Astrocyte of the cerebellum (primary cell): ENCODE measurements around the gene ADGRA3.

ENCODE experiments used
- DNase-seq: peaks from one replicate; pipeline ENCODE4 v3.0.0-alpha.2; 2011; ENCODE audit warnings: low read depth
- H3K4me3 ChIP-seq: 2 replicates; pipeline ENCODE4 v1.5.1; 2011; ENCODE audit warnings: mild to moderate bottlenecking, low read depth, low read length, moderate library complexity
- in situ Hi-C: cut with HindIII; loops from 2 replicates; pipeline ENCODE4 v1.10.0; 2017; ENCODE audit warnings: low sequenced_read_pairs
- TF ChIP-seq, protein P1 (sequence below): IDR thresholded peaks from 2 replicates; pipeline ENCODE4 v1.5.1; 2012; ENCODE audit warnings: low read length, low read depth, moderate library complexity, mild to moderate bottlenecking; ENCODE audit errors: missing control alignments

ADGRA3 gene

DNA sequence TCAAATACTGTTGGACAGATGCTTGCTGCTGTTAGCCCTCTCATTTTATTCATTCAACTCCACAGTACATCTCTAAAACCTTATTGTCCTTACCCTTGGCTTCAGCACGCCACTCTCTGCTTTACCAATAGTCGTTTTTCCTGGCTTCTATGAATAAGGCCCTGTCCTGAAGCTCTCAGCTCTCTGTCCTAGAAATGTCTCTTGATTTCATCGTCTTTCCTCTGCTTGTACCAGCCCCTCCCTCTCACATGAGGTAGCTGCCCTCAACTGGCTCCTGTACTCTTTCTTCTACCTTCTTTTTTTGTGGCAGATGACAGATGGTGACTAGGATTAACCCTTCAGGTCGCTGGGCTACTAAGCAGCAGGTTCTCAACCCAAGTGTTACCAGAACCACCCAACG is 11.4 kb downstream of the ADGRA3 start:
- no peak for DNase-seq
- H3K4me3 ChIP-seq: no peak overlapping the region
- in situ Hi-C loops: no loop called here
- TF ChIP-seq, protein P1, sequence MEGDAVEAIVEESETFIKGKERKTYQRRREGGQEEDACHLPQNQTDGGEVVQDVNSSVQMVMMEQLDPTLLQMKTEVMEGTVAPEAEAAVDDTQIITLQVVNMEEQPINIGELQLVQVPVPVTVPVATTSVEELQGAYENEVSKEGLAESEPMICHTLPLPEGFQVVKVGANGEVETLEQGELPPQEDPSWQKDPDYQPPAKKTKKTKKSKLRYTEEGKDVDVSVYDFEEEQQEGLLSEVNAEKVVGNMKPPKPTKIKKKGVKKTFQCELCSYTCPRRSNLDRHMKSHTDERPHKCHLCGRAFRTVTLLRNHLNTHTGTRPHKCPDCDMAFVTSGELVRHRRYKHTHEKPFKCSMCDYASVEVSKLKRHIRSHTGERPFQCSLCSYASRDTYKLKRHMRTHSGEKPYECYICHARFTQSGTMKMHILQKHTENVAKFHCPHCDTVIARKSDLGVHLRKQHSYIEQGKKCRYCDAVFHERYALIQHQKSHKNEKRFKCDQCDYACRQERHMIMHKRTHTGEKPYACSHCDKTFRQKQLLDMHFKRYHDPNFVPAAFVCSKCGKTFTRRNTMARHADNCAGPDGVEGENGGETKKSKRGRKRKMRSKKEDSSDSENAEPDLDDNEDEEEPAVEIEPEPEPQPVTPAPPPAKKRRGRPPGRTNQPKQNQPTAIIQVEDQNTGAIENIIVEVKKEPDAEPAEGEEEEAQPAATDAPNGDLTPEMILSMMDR: no peak

DNA sequence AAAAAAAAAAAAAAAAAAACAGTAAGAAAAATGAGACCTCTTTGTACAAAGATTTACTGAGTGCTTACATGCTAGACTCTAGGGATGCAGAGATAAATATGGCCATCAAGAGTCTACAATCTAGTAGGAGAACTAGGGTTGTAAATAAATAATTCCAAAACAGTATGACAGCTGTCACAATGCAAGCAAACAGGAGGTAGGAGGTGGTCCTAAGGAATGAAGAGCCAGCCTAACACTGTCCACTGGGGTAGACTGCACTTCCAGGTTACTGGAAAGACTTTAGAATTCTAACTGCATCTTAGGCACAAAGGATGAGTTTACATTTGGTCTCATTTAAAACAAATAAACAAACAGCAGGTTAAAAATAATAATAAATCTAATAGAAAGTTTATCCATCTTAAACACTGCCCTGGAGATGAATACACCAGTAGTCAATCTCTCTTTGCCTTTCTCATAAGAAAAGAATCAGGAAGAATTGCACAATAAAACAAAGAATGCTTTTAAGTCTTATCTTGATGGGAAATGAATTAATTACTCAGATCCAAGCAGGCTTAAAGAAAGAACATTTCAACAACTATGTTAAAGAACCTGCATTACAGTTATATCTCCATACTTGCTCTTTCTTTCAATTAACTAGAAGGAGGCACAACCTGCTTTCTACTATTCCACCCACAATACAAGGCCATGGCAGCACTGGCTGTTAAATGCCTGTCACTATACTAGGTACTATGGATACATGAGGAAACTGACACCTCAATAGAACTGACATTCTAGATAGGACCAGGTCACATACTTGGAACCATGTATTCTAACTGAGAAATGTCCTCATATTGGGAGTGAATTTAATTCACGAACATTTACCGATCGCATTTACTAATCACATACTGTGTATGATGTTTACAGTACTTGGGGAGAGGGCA is 12.7 kb downstream of the ADGRA3 start:
- H3K4me3 ChIP-seq: no peak overlapping the region
- DNase-seq: no peak
- in situ Hi-C loops: no loop called here
- TF ChIP-seq, protein P1: no peak

DNA sequence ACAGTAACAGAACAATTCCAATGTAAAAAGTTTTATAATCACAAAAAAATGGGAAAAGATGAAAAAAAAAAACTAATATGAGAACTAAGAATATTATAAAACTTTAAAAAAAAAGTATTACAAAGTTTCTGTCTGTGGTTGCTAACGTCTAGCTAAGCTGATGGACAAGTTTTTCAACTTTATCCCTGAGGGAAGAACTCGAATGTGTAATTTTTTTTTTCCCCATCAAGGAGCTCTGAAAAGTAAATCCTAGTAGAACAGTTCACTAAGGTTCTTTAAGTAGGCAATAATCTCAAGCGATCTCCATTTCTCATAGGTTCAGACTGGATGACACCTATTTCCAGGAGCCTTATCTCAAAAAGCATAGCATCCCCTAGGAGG is 14.2 kb downstream of the ADGRA3 start:
- no peak overlapping the region for H3K4me3 ChIP-seq
- DNase-seq: no peak
- TF ChIP-seq, protein P1: no peak
- in situ Hi-C loops: no loop called here

DNA sequence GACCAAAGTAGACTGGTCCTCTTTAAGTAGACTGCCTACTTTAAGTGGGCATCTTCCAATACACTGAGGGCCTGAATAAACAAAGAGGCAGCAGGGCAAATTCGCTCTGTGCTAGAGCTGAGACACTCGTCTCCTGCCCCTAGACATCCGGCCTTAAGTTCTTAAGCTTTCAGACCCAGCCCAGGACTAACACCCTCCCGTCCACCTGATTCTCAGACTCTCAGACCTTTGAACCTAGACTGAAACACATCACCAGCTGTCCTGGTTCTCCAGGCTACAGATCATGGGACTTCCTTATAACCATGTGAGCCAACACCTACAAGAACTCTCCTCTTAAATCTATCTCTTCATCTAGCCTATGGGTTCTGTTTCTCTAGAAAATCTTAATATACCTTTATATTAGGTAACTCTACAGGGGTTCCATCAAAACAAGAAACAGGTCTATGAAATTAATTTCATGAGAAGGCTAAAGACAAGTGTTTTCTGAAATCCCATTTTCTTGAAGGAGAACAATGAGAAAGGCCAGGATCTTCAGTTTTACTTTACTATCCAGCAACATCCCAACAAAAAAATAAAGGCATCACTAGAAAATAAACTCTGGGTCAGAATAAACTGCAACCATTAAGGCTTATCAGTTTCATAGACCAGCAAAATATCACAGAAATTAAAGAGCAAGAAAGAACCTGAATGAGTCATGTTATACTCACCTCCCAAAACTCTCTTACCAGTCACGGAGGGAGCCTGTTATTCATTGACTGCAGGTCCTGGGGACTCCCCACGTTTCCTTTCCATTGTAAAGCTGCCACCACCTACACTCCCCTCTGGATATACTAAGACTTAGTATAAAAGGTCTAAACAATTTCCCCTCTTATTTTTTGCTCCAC is 14.8 kb downstream of the ADGRA3 start:
- TF ChIP-seq, protein P1: no peak
- no peak overlapping the region for H3K4me3 ChIP-seq
- no peak for DNase-seq
- in situ Hi-C loops: no loop called here

DNA sequence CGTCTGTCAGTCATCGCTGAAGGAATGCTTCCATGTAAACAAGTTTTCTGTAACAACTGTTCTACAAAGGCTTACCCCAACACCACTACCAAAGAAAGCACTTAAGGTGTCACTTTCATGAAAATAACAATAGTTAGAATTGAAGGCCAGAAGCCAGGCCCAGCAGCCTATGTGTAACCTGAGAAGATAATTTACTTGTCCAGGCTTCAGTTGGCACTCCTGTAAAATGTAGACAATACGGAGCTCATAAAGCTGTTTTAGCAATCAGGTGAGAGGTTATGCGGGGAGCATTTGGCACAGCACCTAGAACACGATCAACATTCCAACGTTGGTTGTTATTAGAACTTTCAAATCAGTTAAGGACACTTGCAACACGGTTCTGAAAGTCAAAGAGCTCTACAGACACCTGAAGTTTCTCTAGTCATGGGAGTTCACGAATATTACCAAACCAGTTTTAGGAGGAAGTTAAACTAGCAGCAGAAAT is 15.7 kb downstream of the ADGRA3 start:
- H3K4me3 ChIP-seq: no peak overlapping the region
- no peak for DNase-seq
- TF ChIP-seq, protein P1: no peak
- in situ Hi-C loops: no loop called here

DNA sequence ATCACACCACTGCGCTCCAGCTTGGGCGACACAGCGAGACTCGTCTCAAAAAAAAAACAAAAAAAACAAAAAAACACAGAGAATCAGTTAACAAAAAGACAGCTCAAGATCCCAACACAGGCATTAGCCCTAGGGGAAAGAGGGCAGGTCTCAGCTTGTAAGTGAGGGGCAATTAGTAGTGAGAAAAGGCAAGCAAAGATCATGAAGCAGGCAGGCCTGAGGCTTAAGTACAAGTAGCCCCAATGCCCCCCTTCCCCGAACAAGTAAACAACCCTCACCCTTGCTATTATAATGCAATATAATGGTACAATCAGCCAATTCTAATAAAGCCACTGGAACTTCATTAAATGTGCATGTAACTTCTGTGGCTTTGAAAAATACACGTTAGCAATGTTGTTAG is 17.0 kb downstream of the ADGRA3 start:
- H3K4me3 ChIP-seq: no peak overlapping the region
- TF ChIP-seq, protein P1: no peak
- in situ Hi-C loops: no loop called here
- DNase-seq: no peak
